K562 (cell line): Measurements from ENCODE around the gene SCAANT1. TPM values are rescaled to one million over a fixed set of nuclear protein-coding genes. Genes with fewer than 3 reads are reported as not detected.

ENCODE experiments used
- ATAC-seq: fragments of 200-7000 bp; cut with Tn5 transposase; 3 replicates; pipeline ENCODE4 v1.9.1; 2020; ENCODE audit warnings: moderate library complexity
- BruUV-seq: library from RNA; stranded (reverse); fragments of 400-500 nt; replicated peaks from 2 replicates; lab custom pipeline; 2021; lab: Mats Ljungman, UMichigan
- CTCF ChIA-PET: fragments of 300-600 bp; formaldehyde crosslinking; extraction: SDS; loops from one replicate; lab custom pipeline; 2021; ENCODE audit warnings: low intra/inter-chr PET ratio; lab: Yijun Ruan, JAX
- POLR2A ChIA-PET: fragments of 300-600, 350-650 bp; sonication (Branson Sonifier 250); formaldehyde crosslinking; extraction: SDS; loops from one replicate; lab custom pipeline; 2021; ENCODE audit warnings: antibody characterized with exemption, inconsistent platforms; lab: Yijun Ruan, JAX
- DNase-seq, 4 experiments: peaks; one replicate each; pipeline versions ENCODE4 v3.0.0 to v3.0.0-alpha.2; 2011 to 2018; ENCODE audit warnings: low spot score in 3 of 4, mixed read lengths in 3 of 4; ENCODE audit errors: extremely low read depth in 1 of 4
- FAIRE-seq: peaks from 2 replicates; lab custom pipeline; 2011; peaks lifted over from hg19 to GRCh38; lab: Jason Lieb, UNC
- H2AFZ ChIP-seq: 2 replicates; pipeline ENCODE4 v1.6.0; 2011; ENCODE audit warnings: low read depth, low read length, control low read depth, inconsistent platforms
- H3K27ac ChIP-seq: fragments of 200-600 bp; 3 replicates; pipeline ENCODE4 v1.8.0; 2011; ENCODE audit warnings: low read depth, mild to moderate bottlenecking, control low read depth, inconsistent platforms, low read length, moderate library complexity, mixed read lengths; ENCODE audit errors: extremely low read depth
- H3K27me3 ChIP-seq, 2 experiments: fragments of 300-600 bp in 1 of 2; 2 replicates in 1 of 2; 3 replicates in 1 of 2; pipeline versions ENCODE4 v1.6.0 to v1.8.0; 2011; ENCODE audit warnings: inconsistent platforms in 2 of 2, low read length in 2 of 2, mild to moderate bottlenecking in 1 of 2, mixed read lengths in 1 of 2, moderate library complexity in 1 of 2; ENCODE audit not compliant: control insufficient read depth in 2 of 2, insufficient read depth in 2 of 2
- H3K36me3 ChIP-seq: fragments of 300-600 bp; 3 replicates; pipeline ENCODE4 v1.8.0; 2011; ENCODE audit warnings: mild to moderate bottlenecking, low read length, inconsistent platforms; ENCODE audit not compliant: control insufficient read depth, insufficient read depth
- H3K4me1 ChIP-seq, 2 experiments: fragments of 200-600 bp in 1 of 2; replicated peaks in 1 of 2; 2 replicates in 1 of 2; 3 replicates in 1 of 2; pipeline versions ENCODE4 v1.5.1 to v1.8.0; 2011; ENCODE audit warnings: inconsistent platforms in 2 of 2, low read length in 2 of 2, mild to moderate bottlenecking in 1 of 2, mixed read lengths in 1 of 2, moderate library complexity in 1 of 2; ENCODE audit not compliant: control insufficient read depth in 2 of 2, insufficient read depth in 2 of 2
- H3K4me2 ChIP-seq: 2 replicates; pipeline ENCODE4 v1.6.1; 2011; ENCODE audit warnings: low read length, control low read depth, inconsistent platforms, mixed read lengths; ENCODE audit not compliant: insufficient read depth
- H3K4me3 ChIP-seq: fragments of 200-600 bp; sonication (generic), shearing (Covaris generic); 2 replicates; pipeline ENCODE4 v1.5.1; 2016; ENCODE audit warnings: control low read depth, inconsistent platforms
- H3K79me2 ChIP-seq: fragments of 200-600 bp; 3 replicates; pipeline ENCODE4 v1.8.0; 2011; ENCODE audit warnings: low read length, inconsistent platforms; ENCODE audit not compliant: control insufficient read depth, insufficient read depth
- H3K9ac ChIP-seq, 2 experiments: 2 replicates each; pipeline versions ENCODE4 v1.6.0 to v1.6.1; 2011; ENCODE audit warnings: low read depth in 2 of 2, low read length in 2 of 2, control low read depth in 1 of 2, inconsistent platforms in 1 of 2, mild to moderate bottlenecking in 1 of 2, mixed read lengths in 1 of 2; ENCODE audit not compliant: insufficient read depth in 1 of 2
- H3K9me1 ChIP-seq: one replicate; pipeline ENCODE4 v1.6.0; 2011; ENCODE audit warnings: inconsistent platforms, mild to moderate bottlenecking, low read length, moderate library complexity; ENCODE audit not compliant: control insufficient read depth, insufficient read depth
- H3K9me3 ChIP-seq: replicated peaks from 2 replicates; pipeline ENCODE4 v1.5.1; 2011; ENCODE audit warnings: low read depth, low read length, inconsistent platforms; ENCODE audit not compliant: control insufficient read depth, insufficient read depth
- H4K20me1 ChIP-seq: replicated peaks from 2 replicates; pipeline ENCODE4 v1.6.1; 2011; ENCODE audit warnings: low read length, inconsistent platforms, mixed read lengths; ENCODE audit not compliant: control insufficient read depth, insufficient read depth
- CXXC5 ChIP-seq: fragments of 250-450 bp; sonication (Bioruptor Pico); IDR thresholded peaks from 2 replicates; pipeline ENCODE4 v1.8.0; 2022; ENCODE audit warnings: inconsistent platforms, mild to moderate bottlenecking, moderate library complexity
- GABPB2 ChIP-seq: fragments of 250-450 bp; sonication (Bioruptor Pico); conservative IDR thresholded peaks from 2 replicates; pipeline ENCODE4 v1.5.1; 2021; ENCODE audit warnings: mild to moderate bottlenecking
- HOXB6 ChIP-seq: fragments of 250-450 bp; sonication (Bioruptor Pico); IDR thresholded peaks from 2 replicates; pipeline ENCODE4 v1.5.1; 2022; ENCODE audit warnings: mild to moderate bottlenecking, borderline replicate concordance
- NONO ChIP-seq, 2 experiments: fragments of 200-400 bp in 1 of 2; fragments of 450-650 bp in 1 of 2; formaldehyde crosslinking in 1 of 2; IDR thresholded peaks; 2 replicates each; pipeline ENCODE4 v1.6.1; 2017; ENCODE audit warnings: low read depth in 2 of 2, mild to moderate bottlenecking in 2 of 2, moderate library complexity in 2 of 2, low read length in 1 of 2
- NR2C2 ChIP-seq, 2 experiments: fragments of 200-800 bp in 1 of 2; sonication (Bioruptor generic) in 1 of 2; sonication (generic) in 1 of 2; formaldehyde crosslinking in 1 of 2; IDR thresholded peaks; 2 replicates each; pipeline versions ENCODE4 v1.6.1 to v1.8.0; 2016 to 2022; ENCODE audit warnings: mild to moderate bottlenecking in 1 of 2, missing compliant biosample characterization in 1 of 2, missing genetic modification characterization in 1 of 2, missing genetic modification reagents in 1 of 2
- POLR2H ChIP-seq: IDR thresholded peaks from 2 replicates; pipeline ENCODE4 v1.6.1; 2016; ENCODE audit warnings: missing genetic modification characterization, low read depth, mild to moderate bottlenecking, control low read depth, missing compliant biosample characterization, moderate library complexity
- PURB ChIP-seq: sonication (generic); formaldehyde crosslinking; IDR thresholded peaks from 2 replicates; pipeline ENCODE4 v1.9.0; 2021; ENCODE audit warnings: low read depth, mild to moderate bottlenecking, missing genetic modification reagents
- RB1 ChIP-seq: fragments of 450-650 bp; IDR thresholded peaks from 2 replicates; pipeline ENCODE4 v1.6.1; 2017; ENCODE audit warnings: low read depth, mild to moderate bottlenecking
- SRSF1 ChIP-seq: fragments of 200-400 bp; formaldehyde crosslinking; IDR thresholded peaks from 2 replicates; pipeline ENCODE4 v1.6.1; 2017; ENCODE audit warnings: mild to moderate bottlenecking, low read depth, low read length, moderate library complexity
- SRSF3 ChIP-seq: fragments of 200-400 bp; formaldehyde crosslinking; IDR thresholded peaks from 2 replicates; pipeline ENCODE4 v1.6.1; 2016; ENCODE audit warnings: mild to moderate bottlenecking, low read length, moderate library complexity; ENCODE audit not compliant: insufficient read depth
- TAF1 ChIP-seq: IDR thresholded peaks from 2 replicates; pipeline ENCODE4 v1.6.1; 2011; ENCODE audit warnings: mild to moderate bottlenecking, low read length, moderate library complexity; ENCODE audit not compliant: insufficient read depth, control insufficient read depth, severe bottlenecking; ENCODE audit errors: extremely low read depth
- ZBTB7A ChIP-seq: IDR thresholded peaks from 2 replicates; pipeline ENCODE4 v1.6.1; 2011; ENCODE audit warnings: low read depth, mild to moderate bottlenecking, low read length, moderate library complexity, borderline replicate concordance; ENCODE audit not compliant: control insufficient read depth
- ZFPM2 ChIP-seq: fragments of 250-450 bp; sonication (Bioruptor Pico); IDR thresholded peaks from 2 replicates; pipeline ENCODE4 v1.5.1; 2022; ENCODE audit warnings: mild to moderate bottlenecking
- WGBS: fragments of 100-300 bp; shearing (Covaris generic); methylation state at CpG from one replicate; pipeline ENCODE4 v1.1.6; 2016; ENCODE audit warnings: low coverage, mixed read lengths; ENCODE audit not compliant: insufficient coverage; ENCODE audit errors: missing lambda C conversion rate; 5-methylcytosine and 5-hydroxymethylcytosine counted together
- in situ Hi-C: fragments of 300-500 bp; cut with MboI; formaldehyde crosslinking; loops from 4 replicates; pipeline ENCODE4 v1.15.0; 2018; ENCODE audit warnings: inconsistent platforms, mixed read lengths
- intact Hi-C: fragments of 100-400 bp; cut with micrococcal nuclease; formaldehyde crosslinking; loops from 2 replicates; pipeline ENCODE4 v1.14.2; 2022
- polyA plus RNA-seq, 8 experiments: library from polyadenylated mRNA; depleted of rRNA in 4 of 8; stranded (reverse) in 5 of 8; unstranded in 3 of 8; fragments of >200 nt; fragmentation: Nextera tagmentation in 2 of 8; fragmentation: Illumina TruSeq in 1 of 8; extraction: Ambion mirVana in 2 of 8; extraction: Trizol in 1 of 8; gene quantifications; 2 replicates each; pipeline versions ENCODE4 v1.2.1 to v1.2.3, GENCODE V29; 2011 to 2014; ENCODE audit warnings: inconsistent platforms in 1 of 8, missing spikeins in 1 of 8
- total RNA-seq, 7 experiments: library from RNA; depleted of rRNA in 6 of 7; stranded (reverse); fragments of >200 nt in 6 of 7; fragmentation: Illumina TruSeq in 2 of 7; extraction: Trizol in 2 of 7; gene quantifications; 2 replicates each; pipeline versions ENCODE4 v1.2.1 to v1.2.3, GENCODE V29; 2011 to 2021; ENCODE audit warnings: low replicate concordance in 1 of 7
- TF ChIP-seq, protein P1 (sequence below): sonication (generic); formaldehyde crosslinking; IDR thresholded peaks from 2 replicates; pipeline ENCODE4 v1.5.0; 2020; ENCODE audit warnings: missing genetic modification reagents
- TF ChIP-seq, protein P2 (sequence below): IDR thresholded peaks from 2 replicates; pipeline ENCODE4 v1.6.1; 2011; ENCODE audit warnings: borderline replicate concordance, low read depth, mild to moderate bottlenecking, moderate library complexity, low read length; ENCODE audit not compliant: insufficient read depth, poor library complexity, severe bottlenecking
- TF ChIP-seq, protein P3 (sequence below): sonication (generic); formaldehyde crosslinking; IDR thresholded peaks from 2 replicates; pipeline ENCODE4 v1.8.0; 2022; ENCODE audit warnings: mild to moderate bottlenecking, missing genetic modification reagents

The SCAANT1 gene
- total and polyA plus RNA-seq, 9 of the 15 experiments (the other 6 are each of a cell fraction or from before 2014, with no cell fraction given) = not detected

DNA sequence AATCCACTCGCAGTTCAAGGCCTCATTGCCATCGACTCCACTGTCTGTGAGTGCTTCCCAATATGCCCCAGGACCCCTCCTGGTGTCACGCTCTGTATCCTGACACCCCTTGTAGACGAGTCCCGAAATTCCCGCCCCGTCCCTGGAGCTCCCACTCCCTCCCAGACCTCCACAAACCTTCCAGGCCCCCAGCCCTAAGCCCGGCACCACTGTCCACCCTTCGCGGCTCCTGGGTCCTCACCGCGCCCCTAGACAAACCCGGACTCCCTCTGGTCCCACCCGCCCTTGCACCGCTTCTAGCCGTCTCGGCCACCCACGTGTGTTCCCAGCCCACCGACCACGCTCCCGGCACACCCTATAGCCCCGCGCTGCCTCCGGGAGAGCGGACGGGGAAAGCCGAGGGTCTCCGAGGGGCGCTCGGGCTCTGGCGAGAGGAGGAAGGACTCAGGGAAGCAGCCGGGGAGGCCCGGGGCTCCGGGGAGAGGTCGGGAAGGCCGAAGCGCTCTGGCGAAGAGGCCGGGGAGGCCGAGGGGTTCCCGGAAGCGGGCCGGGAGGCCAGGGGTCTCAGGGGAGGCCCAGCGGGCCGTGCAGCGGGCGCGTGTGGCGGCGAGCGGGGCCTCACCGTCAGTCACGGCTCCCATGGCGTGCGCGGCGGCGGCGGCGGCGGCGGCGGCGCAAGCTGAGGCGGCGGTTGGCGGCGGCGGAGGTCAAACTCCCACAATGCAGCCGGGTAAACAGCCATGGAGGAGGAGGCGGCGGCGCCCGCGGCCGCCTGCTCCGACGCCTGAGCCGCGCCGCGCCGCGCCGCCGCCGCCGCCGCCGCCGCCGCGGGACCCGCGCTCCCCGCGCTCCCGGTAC lies 48.8 kb downstream of the SCAANT1 start, which contains the start of the genes ATXN7 and THOC7:
Gene ATXN7 (plus strand): TSS at position 718 of the 858 bp plus-strand sequence. CDS start 48,732 bp downstream, outside the sequence.
Gene THOC7 (minus strand): TSS at position 656 of the 858 bp plus-strand sequence. CDS start 15 bp downstream, at position 641.
- H3K4me1 ChIP-seq = peaks cover 4% of the 10 kb centered on the region in 2 experiments; a peak in 4 of 5 replicates
- H2AFZ ChIP-seq = peak within 1 kb of the TSS; percentile 86
- in situ Hi-C loops (no loop called here), intact Hi-C loops (loop anchor here (5.0 to 10.0 kb wide), 3 partner anchors 49 to 154 kb away; partner anchors contain the start of gene SCAANT1)
- H4K20me1 ChIP-seq = no peaks in the 10 kb centered on the region
- CTCF ChIA-PET = no interaction called here
- WGBS = 0% methylated on average over 2 of the region's 98 CpGs
- no peaks in the 10 kb centered on the region for H3K27me3 ChIP-seq
- peaks cover 91% of the 10 kb centered on the region for H3K79me2 ChIP-seq
- H3K4me3 ChIP-seq = peak within 1 kb of the TSS; percentile 89
- no peaks in the 10 kb centered on the region for H3K9me3 ChIP-seq
- peak within 1 kb of the TSS; percentile 93 to 97 for H3K9ac ChIP-seq
- FAIRE-seq = no peak
- peak; percentile 82 for ATAC-seq
- H3K4me2 ChIP-seq = peak within 1 kb of the TSS; percentile 83
- H3K36me3 ChIP-seq = peaks cover 11% of the 10 kb centered on the region; the same call in 2 of the 3 replicates
- DNase-seq = peak; percentile 57 to 77 (median 68)
- no peaks in the 10 kb centered on the region for H3K9me1 ChIP-seq
- BruUV-seq = no TSS peak
- peak within 1 kb of the TSS; percentile 96 for H3K27ac ChIP-seq
- POLR2A ChIA-PET = interaction anchor here (0.6 to 1.0 kb wide), 2 partner anchors 13 to 45 kb away, joined by 3 to 4 read pairs; no protein-coding TSS in a partner anchor
- TF ChIP-seq NONO (IDR thresholded peaks at IDR 0.05; ENCODE audit: low read depth in 2 of 2, low read length in 1 of 2) = 0 out of 4 replicates have a peak, but pooled peaks of 1 of the 2 experiments have one; percentile 40
- TF ChIP-seq GABPB2 (CRISPR knock-in tag) = no peak
- no peak for TF ChIP-seq POLR2H (tag)
- TF ChIP-seq NR2C2 (CRISPR knock-in tag; IDR thresholded peaks at IDR 0.05) = no peak
- peak; percentile 90 for TF ChIP-seq NR2C2 (tag; IDR thresholded peaks at IDR 0.05)
- no peak for TF ChIP-seq ZFPM2
- no peak for TF ChIP-seq SRSF1
- TF ChIP-seq, protein P1, sequence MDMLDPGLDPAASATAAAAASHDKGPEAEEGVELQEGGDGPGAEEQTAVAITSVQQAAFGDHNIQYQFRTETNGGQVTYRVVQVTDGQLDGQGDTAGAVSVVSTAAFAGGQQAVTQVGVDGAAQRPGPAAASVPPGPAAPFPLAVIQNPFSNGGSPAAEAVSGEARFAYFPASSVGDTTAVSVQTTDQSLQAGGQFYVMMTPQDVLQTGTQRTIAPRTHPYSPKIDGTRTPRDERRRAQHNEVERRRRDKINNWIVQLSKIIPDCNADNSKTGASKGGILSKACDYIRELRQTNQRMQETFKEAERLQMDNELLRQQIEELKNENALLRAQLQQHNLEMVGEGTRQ (CRISPR knock-in tag) = no peak
- TF ChIP-seq ZBTB7A = peak; percentile 67; the same call in 1 of the 2 replicates
- peak; percentile 46 for TF ChIP-seq TAF1
- 0 out of 2 replicates have a peak, but pooled peaks have one; percentile 36 for TF ChIP-seq SRSF3
- TF ChIP-seq, protein P2, sequence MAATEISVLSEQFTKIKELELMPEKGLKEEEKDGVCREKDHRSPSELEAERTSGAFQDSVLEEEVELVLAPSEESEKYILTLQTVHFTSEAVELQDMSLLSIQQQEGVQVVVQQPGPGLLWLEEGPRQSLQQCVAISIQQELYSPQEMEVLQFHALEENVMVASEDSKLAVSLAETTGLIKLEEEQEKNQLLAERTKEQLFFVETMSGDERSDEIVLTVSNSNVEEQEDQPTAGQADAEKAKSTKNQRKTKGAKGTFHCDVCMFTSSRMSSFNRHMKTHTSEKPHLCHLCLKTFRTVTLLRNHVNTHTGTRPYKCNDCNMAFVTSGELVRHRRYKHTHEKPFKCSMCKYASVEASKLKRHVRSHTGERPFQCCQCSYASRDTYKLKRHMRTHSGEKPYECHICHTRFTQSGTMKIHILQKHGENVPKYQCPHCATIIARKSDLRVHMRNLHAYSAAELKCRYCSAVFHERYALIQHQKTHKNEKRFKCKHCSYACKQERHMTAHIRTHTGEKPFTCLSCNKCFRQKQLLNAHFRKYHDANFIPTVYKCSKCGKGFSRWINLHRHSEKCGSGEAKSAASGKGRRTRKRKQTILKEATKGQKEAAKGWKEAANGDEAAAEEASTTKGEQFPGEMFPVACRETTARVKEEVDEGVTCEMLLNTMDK = no peak
- TF ChIP-seq, protein P3, sequence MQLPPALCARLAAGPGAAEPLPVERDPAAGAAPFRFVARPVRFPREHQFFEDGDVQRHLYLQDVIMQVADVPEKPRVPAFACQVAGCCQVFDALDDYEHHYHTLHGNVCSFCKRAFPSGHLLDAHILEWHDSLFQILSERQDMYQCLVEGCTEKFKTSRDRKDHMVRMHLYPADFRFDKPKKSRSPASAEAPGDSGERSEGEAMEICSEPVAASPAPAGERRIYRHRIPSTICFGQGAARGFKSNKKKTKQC (CRISPR knock-in tag) = no peak; the same call in 1 of the 2 replicates
- no peak for TF ChIP-seq HOXB6 (CRISPR knock-in tag)
- TF ChIP-seq PURB (CRISPR knock-in tag) = no peak
- 0 out of 2 replicates have a peak, but pooled peaks have one; percentile 31 for TF ChIP-seq CXXC5
- peak; percentile 53; the same call in 1 of the 2 replicates for TF ChIP-seq RB1
